ENCODE measurements around the gene TMCC3. TPM values are rescaled to one million over a fixed set of nuclear protein-coding genes. Genes with fewer than 3 reads are reported as not detected.

Gene TMCC3
- total RNA-seq, 1 experiment from 2014 or later, result 0.92 TPM

GRCh38 chr12:94589591-94590001 is 60.8 kb downstream of the TMCC3 start:
- TF ChIP-seq, protein P1, sequence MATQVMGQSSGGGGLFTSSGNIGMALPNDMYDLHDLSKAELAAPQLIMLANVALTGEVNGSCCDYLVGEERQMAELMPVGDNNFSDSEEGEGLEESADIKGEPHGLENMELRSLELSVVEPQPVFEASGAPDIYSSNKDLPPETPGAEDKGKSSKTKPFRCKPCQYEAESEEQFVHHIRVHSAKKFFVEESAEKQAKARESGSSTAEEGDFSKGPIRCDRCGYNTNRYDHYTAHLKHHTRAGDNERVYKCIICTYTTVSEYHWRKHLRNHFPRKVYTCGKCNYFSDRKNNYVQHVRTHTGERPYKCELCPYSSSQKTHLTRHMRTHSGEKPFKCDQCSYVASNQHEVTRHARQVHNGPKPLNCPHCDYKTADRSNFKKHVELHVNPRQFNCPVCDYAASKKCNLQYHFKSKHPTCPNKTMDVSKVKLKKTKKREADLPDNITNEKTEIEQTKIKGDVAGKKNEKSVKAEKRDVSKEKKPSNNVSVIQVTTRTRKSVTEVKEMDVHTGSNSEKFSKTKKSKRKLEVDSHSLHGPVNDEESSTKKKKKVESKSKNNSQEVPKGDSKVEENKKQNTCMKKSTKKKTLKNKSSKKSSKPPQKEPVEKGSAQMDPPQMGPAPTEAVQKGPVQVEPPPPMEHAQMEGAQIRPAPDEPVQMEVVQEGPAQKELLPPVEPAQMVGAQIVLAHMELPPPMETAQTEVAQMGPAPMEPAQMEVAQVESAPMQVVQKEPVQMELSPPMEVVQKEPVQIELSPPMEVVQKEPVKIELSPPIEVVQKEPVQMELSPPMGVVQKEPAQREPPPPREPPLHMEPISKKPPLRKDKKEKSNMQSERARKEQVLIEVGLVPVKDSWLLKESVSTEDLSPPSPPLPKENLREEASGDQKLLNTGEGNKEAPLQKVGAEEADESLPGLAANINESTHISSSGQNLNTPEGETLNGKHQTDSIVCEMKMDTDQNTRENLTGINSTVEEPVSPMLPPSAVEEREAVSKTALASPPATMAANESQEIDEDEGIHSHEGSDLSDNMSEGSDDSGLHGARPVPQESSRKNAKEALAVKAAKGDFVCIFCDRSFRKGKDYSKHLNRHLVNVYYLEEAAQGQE (IDR thresholded peaks at IDR 0.05; ENCODE audit: insufficient read depth in 1 of 2, low read depth in 2 of 2, low read length in 1 of 2), result no peak
- TF ChIP-seq POLR2AphosphoS5 (IDR thresholded peaks at IDR 0.05; ENCODE audit: low read depth, low read length) (no peak), SIN3A (IDR thresholded peaks at IDR 0.05; ENCODE audit: borderline replicate concordance, insufficient read depth, low read depth, low read length) (no peak), TCF7L2 (IDR thresholded peaks at IDR 0.05; ENCODE audit: low read depth, low read length) (no peak)
- TF ChIP-seq, protein P2, sequence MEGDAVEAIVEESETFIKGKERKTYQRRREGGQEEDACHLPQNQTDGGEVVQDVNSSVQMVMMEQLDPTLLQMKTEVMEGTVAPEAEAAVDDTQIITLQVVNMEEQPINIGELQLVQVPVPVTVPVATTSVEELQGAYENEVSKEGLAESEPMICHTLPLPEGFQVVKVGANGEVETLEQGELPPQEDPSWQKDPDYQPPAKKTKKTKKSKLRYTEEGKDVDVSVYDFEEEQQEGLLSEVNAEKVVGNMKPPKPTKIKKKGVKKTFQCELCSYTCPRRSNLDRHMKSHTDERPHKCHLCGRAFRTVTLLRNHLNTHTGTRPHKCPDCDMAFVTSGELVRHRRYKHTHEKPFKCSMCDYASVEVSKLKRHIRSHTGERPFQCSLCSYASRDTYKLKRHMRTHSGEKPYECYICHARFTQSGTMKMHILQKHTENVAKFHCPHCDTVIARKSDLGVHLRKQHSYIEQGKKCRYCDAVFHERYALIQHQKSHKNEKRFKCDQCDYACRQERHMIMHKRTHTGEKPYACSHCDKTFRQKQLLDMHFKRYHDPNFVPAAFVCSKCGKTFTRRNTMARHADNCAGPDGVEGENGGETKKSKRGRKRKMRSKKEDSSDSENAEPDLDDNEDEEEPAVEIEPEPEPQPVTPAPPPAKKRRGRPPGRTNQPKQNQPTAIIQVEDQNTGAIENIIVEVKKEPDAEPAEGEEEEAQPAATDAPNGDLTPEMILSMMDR (IDR thresholded peaks at IDR 0.05), result no peak
- no peaks in the 10 kb centered on the region for H3K9me3 ChIP-seq (ENCODE audit: control insufficient read depth, insufficient read depth, low read depth, low read length)
- in situ Hi-C loops (cut with HindIII; ENCODE audit: low pct_unique_long_range_greater_than_20kb, low sequenced_read_pairs), result no loop called here
- no peaks in the 10 kb centered on the region for H3K36me3 ChIP-seq (ENCODE audit: control insufficient read depth, insufficient read depth, low read length)
- ChIA-PET POLR2A (no interaction called here), CTCF (interaction anchor here (0.6 kb wide), 1 partner anchor 748 kb away, joined by 5 read pairs; no protein-coding TSS in a partner anchor)
- H3K4me1 ChIP-seq (ENCODE audit: control insufficient read depth, insufficient read depth, low read length), result no peaks in the 10 kb centered on the region
- no peak overlapping the region for H3K27ac ChIP-seq (ENCODE audit: low read length)
- no TSS peak for BruUV-seq (replicated peaks)
- intact Hi-C loops (cut with micrococcal nuclease; ENCODE audit: unreplicated experiment), result no loop called here
- DNase-seq (ENCODE audit: low read depth, low spot score), result no peak
- ATAC-seq, result no peak
- H3K4me3 ChIP-seq (ENCODE audit: low read depth in 2 of 2, low read length in 2 of 2), result no peak overlapping the region
- no peaks in the 10 kb centered on the region for H3K27me3 ChIP-seq (ENCODE audit: control insufficient read depth, insufficient read depth, low read length)

GRCh38 chr12:94588346-94588745 is 62.0 kb downstream of the TMCC3 start:
- Histone ChIP-seq H3K36me3 (ENCODE audit: control insufficient read depth, insufficient read depth, low read length) (no peaks in the 10 kb centered on the region), H3K27me3 (ENCODE audit: control insufficient read depth, insufficient read depth, low read length) (no peaks in the 10 kb centered on the region), H3K4me1 (ENCODE audit: control insufficient read depth, insufficient read depth, low read length) (no peaks in the 10 kb centered on the region), H3K9me3 (ENCODE audit: control insufficient read depth, insufficient read depth, low read depth, low read length) (no peaks in the 10 kb centered on the region), H3K4me3 (ENCODE audit: low read depth in 2 of 2, low read length in 2 of 2) (no peak overlapping the region), H3K27ac (ENCODE audit: low read length) (no peak overlapping the region)
- DNase-seq (ENCODE audit: low read depth, low spot score) (no peak), ATAC-seq (no peak)
- POLR2A ChIA-PET, result no interaction called here
- TF ChIP-seq POLR2AphosphoS5 (IDR thresholded peaks at IDR 0.05; ENCODE audit: low read depth, low read length), result no peak
- no peak for TF ChIP-seq SIN3A (IDR thresholded peaks at IDR 0.05; ENCODE audit: borderline replicate concordance, insufficient read depth, low read depth, low read length)
- no peak for TF ChIP-seq TCF7L2 (IDR thresholded peaks at IDR 0.05; ENCODE audit: low read depth, low read length)
- TF ChIP-seq, protein P2 (IDR thresholded peaks at IDR 0.05), result no peak
- TF ChIP-seq, protein P1 (IDR thresholded peaks at IDR 0.05; ENCODE audit: insufficient read depth in 1 of 2, low read depth in 2 of 2, low read length in 1 of 2), result no peak
- intact Hi-C loops (cut with micrococcal nuclease; ENCODE audit: unreplicated experiment) (no loop called here), in situ Hi-C loops (cut with HindIII; ENCODE audit: low pct_unique_long_range_greater_than_20kb, low sequenced_read_pairs) (no loop called here)
- BruUV-seq (replicated peaks), result no TSS peak
- CTCF ChIA-PET, result no interaction called here

All from Panc1 (cell line).